ENCODE data around the gene FAM107B.

- TF ChIP-seq CTCF (IDR thresholded peaks at IDR 0.05) (no peak), POLR2A (IDR thresholded peaks at IDR 0.05) (no peak), POLR2AphosphoS5 (IDR thresholded peaks at IDR 0.05) (no peak)
Observed at GRCh38 chr10:14742382-14742781, 32.3 kb downstream of the FAM107B start.

Data from breast epithelium (tissue), 3 donors.